Activated T-helper 1 cell treated with Interleukin-2 at 50 U/mL for 16 hours (primary cell): ENCODE results near the gene RAB10.

Source experiments
- DNase-seq: peaks from one replicate; pipeline ENCODE4 v3.0.0-alpha.2; 2020; ENCODE audit warnings: low read depth

The RAB10 gene

DNA sequence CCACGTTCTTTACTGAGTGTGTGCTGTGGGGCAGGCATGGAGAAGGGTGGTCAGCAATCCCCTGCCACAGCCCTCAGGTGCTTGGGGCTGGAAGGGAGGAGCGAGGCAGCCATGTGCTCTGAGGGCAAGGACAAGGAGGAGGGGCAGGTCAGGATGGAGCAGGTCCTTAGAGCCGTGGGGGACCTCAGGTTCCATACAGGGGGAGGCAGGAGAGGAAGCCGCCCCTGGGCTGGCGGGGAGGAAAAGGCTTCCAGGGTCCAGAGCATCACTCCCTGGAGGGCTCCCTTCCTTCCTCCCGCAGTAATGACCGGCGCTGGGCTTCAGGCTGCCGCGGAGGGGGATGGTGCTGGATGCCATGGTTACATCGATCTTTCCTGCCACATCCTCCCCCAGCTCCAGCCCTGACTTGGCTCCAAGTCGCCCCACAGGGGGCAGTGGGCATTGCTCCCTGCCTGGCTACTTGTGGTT is 145.6 kb downstream of the RAB10 start:
- DNase-seq = no peak

DNA sequence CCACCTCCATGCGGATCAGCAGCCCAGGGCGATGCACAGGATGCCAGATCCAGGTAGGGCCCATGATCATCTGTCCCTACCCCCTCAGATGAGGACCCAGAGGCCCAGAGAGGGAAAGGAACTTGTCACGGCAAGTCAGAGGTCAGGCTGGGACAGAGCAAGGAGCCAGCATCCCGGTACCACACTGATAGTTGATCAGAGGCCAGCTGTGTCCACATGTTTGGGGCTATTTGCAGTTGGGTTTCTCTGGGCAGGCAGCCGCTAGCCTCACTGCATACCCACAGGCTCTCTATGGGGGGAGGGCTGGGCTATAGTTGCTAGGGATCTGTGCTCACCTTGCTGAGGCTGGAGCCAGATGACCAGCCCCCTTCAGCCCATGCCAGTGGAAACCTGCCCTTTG is 148.6 kb downstream of the RAB10 start:
- DNase-seq = no peak

DNA sequence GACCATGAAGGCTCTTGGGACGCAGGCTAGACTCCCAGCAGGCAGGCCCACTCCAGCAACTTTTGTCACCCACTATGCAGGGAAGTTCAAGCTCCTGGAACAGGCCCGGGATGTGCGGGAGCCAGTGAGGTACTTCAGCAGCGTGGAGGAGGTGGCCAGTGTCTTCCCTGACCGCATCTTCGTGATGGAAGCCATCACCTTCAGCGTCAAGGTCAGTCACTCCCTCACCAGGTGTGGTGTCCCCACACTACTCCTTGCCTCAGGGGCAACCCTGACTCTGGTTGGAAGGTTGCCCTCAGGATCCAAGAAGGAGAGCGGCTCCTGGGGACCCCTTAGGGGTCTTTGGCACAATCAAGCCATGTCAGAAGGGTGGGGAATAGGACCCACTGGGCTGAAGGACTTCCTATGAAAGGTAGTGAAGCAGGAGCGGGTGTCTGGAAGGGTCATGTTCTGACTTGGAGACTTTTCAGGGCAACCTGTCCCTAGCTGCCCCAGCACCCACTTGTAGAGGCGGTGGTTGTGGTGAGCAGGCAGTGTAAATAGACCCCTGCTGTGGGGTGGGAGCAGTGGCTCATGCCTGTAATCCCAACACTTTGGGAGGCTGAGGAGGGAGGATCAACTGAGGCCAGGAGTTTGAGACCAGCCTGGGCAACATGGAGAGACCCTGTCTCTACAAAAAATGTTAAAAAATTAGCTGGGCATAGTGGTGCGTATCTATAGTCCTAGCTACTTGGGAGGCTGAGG is 149.2 kb downstream of the RAB10 start:
- DNase-seq = no peak

DNA sequence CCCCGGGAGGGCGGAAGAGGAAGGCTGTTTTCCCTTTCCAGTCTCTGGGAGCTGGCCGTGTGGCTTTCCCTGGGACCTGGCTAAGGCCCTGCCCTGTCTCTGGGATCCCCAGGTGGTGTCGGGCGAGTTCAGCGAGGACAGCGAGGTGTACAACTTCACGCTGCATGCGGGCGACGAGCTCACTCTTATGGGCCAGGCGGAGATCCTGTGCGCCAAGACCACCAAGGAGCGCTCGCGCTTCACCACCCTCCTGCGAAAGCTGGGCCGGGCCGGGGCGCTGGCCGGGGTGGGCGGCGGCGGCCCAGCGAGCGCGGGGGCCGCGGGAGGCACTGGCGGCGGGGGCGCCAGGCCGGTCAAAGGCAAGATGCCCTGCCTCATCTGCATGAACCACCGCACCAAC is 150.2 kb downstream of the RAB10 start:
- DNase-seq = no peak

DNA sequence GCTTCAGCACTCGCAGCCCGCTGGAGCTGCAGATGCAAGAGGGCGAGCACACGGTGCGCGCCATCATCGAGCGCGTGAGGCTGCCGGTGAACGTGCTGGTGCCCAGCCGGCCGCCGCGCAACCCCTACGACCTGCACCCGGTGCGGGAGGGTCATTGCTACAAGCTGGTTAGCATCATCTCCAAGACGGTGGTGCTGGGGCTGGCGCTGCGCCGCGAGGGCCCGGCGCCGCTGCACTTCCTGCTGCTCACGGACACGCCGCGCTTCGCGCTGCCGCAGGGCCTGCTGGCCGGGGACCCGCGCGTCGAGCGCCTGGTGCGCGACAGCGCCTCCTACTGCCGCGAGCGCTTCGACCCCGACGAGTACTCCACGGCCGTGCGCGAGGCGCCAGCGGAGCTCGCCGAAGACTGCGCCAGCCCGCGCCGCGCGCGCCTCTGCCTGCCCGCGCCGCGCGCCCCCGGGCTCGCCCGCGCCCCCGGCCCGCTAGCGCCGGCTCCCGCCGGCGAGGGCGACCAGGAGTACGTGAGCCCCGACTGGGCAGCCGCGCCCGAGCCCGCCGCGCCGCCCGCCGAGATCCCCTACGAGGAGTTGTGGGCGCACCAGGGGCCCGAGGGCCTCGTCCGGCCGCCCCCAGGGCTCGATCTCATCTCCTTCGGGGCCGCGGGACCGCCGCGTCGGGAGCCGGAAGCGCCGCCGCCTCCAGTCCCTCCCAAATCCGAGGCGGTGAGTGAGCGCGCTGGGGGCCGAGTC is 150.8 kb downstream of the RAB10 start:
- peak; percentile 82 for DNase-seq

DNA sequence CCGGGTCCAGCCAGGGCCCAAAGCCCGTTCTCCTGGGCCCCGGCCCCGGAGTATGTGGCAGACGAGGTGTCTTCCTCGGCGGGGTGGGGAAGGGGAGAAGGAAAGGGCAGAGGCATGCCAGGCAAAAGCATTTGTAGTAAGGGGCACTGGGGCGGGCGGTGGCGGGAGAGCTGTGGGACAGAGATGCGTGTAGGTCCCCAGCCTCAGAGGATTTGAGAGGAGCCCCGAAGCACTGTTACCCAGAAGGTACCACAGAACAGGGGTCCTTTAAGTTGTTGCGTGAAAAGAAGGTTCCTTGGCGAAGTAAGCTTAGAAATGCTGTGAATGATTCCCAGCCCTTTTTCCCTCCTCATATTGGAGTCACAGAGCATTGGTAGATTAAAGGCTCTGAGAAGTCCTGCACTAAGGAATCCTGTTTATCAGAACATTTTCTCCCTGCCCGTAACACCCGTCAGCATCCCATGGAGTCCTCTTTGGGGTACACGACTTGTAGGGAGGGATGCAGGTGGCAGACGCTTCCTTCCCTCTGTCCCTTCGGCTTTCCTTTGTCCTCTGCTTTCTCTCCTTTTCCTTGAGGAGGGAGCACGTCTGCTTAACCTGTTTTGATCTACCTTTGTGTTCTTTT is 151.5 kb downstream of the RAB10 start:
- DNase-seq = no peak

- no peak for DNase-seq
Observed at GRCh38 chr2:26185954-26186770, 152.3 kb downstream of the RAB10 start.
